Mesendoderm (in vitro differentiated cells): ENCODE data around the gene IRX4.

Experiments
- DNase-seq: peaks from one replicate; pipeline ENCODE4 v3.0.0; 2013
- H2AK5ac ChIP-seq: 2 replicates; pipeline ENCODE4 v1.6.1; 2013; ENCODE audit warnings: low read length, inconsistent platforms
- H2BK120ac ChIP-seq: 2 replicates; pipeline ENCODE4 v1.6.1; 2013; ENCODE audit warnings: low read depth, mild to moderate bottlenecking, low read length, moderate library complexity, mixed read lengths
- H2BK15ac ChIP-seq: replicated peaks from 2 replicates; pipeline ENCODE4 v1.6.1; 2013; ENCODE audit warnings: low read depth, mild to moderate bottlenecking, moderate library complexity
- H2BK5ac ChIP-seq: 2 replicates; pipeline ENCODE4 v1.6.1; 2013; ENCODE audit warnings: low read length, inconsistent platforms
- H3K18ac ChIP-seq: 2 replicates; pipeline ENCODE4 v1.6.1; 2013; ENCODE audit warnings: mild to moderate bottlenecking, low read length, mixed read lengths
- H3K23ac ChIP-seq: one replicate; pipeline ENCODE4 v1.6.1; 2013; ENCODE audit warnings: low read length
- H3K27ac ChIP-seq: 2 replicates; pipeline ENCODE4 v1.5.1; 2013; ENCODE audit warnings: low read depth, mild to moderate bottlenecking, inconsistent platforms, low read length, moderate library complexity
- H3K27me3 ChIP-seq: 2 replicates; pipeline ENCODE4 v1.6.1; 2013; ENCODE audit warnings: low read length, control low read depth, mild to moderate bottlenecking, inconsistent platforms; ENCODE audit not compliant: insufficient read depth, poor library complexity
- H3K36me3 ChIP-seq: 2 replicates; pipeline ENCODE4 v1.6.1; 2013; ENCODE audit warnings: low read length, inconsistent platforms; ENCODE audit not compliant: control insufficient read depth, insufficient read depth
- H3K4ac ChIP-seq: one replicate; pipeline ENCODE4 v1.6.1; 2013; ENCODE audit warnings: low read depth, mild to moderate bottlenecking, low read length, moderate library complexity
- H3K4me1 ChIP-seq: 2 replicates; pipeline ENCODE4 v1.6.1; 2013; ENCODE audit warnings: low read depth, low read length, inconsistent platforms; ENCODE audit not compliant: control insufficient read depth
- H3K4me2 ChIP-seq: 2 replicates; pipeline ENCODE4 v1.6.1; 2013; ENCODE audit warnings: low read length
- H3K4me3 ChIP-seq: 2 replicates; pipeline ENCODE4 v1.5.1; 2013; ENCODE audit warnings: mild to moderate bottlenecking, low read length
- H3K56ac ChIP-seq: one replicate; pipeline ENCODE4 v1.6.1; 2013; ENCODE audit warnings: low read length
- H3K79me1 ChIP-seq: 2 replicates; pipeline ENCODE4 v1.6.1; 2013; ENCODE audit warnings: low read length, inconsistent platforms
- H3K79me2 ChIP-seq: 2 replicates; pipeline ENCODE4 v1.6.1; 2013; ENCODE audit warnings: mild to moderate bottlenecking, low read length; ENCODE audit not compliant: control insufficient read depth, insufficient read depth
- H3K9ac ChIP-seq: 2 replicates; pipeline ENCODE4 v1.6.1; 2013; ENCODE audit warnings: low read length, inconsistent platforms
- H4K5ac ChIP-seq: one replicate; pipeline ENCODE4 v1.6.1; 2013; ENCODE audit warnings: low read length
- H4K8ac ChIP-seq: one replicate; pipeline ENCODE4 v1.6.1; 2013; ENCODE audit warnings: low read depth, mild to moderate bottlenecking, control low read depth, low read length, moderate library complexity
- WGBS: extraction: QIAGEN DNeasy Blood & Tissue Kit; methylation state at CpG from one replicate; pipeline ENCODE4 v1.1.7; 2013; ENCODE audit warnings: low lambda C conversion rate, missing lambda C conversion rate; ENCODE audit not compliant: insufficient coverage; ENCODE audit errors: extremely low coverage; 5-methylcytosine and 5-hydroxymethylcytosine counted together

Gene IRX4

DNA sequence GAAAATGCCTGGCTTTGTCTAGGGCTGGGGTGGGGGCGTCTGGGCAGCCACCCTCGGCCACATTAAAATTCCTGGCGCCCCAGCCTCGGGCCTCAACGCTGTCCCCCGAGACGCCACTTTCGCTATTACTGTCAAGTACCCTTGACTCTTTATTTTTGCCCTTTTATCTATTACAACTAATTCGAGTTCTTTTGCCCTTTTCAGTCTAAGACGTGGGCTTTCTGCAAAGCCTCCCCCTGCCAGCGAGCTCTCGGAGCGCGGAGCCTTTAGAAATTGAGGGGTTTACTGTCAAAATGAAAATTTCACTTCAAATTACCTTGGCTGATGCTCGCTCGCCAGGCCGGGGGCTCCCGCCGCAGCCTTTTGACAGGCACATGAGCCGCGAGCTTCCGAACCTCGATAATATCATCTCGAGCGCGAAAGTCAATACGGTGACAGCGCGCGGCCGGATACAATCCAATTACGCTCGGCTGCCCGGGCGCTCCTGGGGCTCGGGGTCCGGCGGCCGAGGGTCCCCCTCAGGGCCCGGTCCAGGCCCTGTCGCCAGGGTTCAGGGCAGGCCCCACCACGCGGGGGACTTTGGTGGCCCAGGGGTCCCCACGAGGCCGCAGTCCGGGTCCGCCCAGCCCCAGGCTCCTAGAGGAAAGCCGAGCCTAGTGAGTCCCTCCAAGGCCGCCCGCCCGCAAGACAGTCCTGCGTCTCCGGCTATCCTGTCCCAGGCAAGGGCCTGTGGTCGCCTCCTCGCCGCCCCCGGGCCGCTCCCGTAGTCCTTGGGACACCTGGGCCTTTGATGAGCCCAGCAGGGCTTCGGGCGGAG lies 6.7 kb downstream of the IRX4 start:
- Histone ChIP-seq H3K9ac (no peak overlapping the region), H2AK5ac (no peak overlapping the region), H3K36me3 (no peaks in the 10 kb centered on the region), H3K79me1 (no peaks in the 10 kb centered on the region), H2BK15ac (no peak overlapping the region), H3K23ac (no peak overlapping the region), H4K5ac (no peak overlapping the region), H3K79me2 (no peaks in the 10 kb centered on the region), H3K4me3 (no peak overlapping the region), H3K4me1 (no peaks in the 10 kb centered on the region), H3K56ac (no peak overlapping the region), H3K18ac (no peak overlapping the region), H4K8ac (no peak overlapping the region), H3K4ac (no peak overlapping the region), H2BK5ac (no peak overlapping the region), H3K27me3 (peaks cover 69% of the 10 kb centered on the region), H3K4me2 (no peak overlapping the region), H3K27ac (no peak overlapping the region), H2BK120ac (no peak overlapping the region)
- WGBS, result no CpG with 5 or more reads among the region's 61 CpGs
- peak; percentile 52 for DNase-seq

DNA sequence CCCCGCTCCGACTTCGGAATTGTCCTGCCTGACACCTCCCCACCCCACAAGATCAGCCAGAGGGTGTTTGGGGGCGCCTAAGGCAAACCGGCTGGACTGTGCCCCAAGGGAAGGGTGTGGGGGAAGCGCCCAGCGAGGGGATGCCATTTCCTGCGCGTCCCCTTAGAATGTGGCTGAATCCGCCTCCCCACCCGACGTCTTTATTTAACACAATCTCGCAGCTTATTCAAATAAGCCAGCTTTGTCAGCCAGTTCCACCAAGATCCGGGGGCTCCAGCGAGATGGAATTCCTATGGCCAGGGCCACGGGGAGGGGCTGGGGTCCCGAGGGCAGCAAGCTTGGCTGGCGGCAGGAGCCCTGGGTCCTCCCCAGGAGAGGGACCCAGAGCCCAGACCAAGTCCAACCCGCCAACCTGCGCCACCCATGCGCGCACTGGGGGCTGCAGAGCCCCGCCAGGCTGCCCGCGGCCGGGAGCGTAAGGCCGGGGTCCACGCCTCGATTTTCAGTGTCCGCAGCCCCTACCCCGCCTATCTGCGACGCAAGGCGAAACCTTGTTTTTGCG lies 7.4 kb downstream of the IRX4 start:
- H3K36me3 ChIP-seq, result no peaks in the 10 kb centered on the region
- H3K27ac ChIP-seq, result no peak overlapping the region
- no peaks in the 10 kb centered on the region for H3K79me1 ChIP-seq
- H2BK15ac ChIP-seq, result no peak overlapping the region
- H2BK120ac ChIP-seq, result no peak overlapping the region
- H3K23ac ChIP-seq, result no peak overlapping the region
- H3K4me3 ChIP-seq, result no peak overlapping the region
- no peaks in the 10 kb centered on the region for H3K79me2 ChIP-seq
- peaks cover 63% of the 10 kb centered on the region for H3K27me3 ChIP-seq
- H3K4ac ChIP-seq, result no peak overlapping the region
- H3K56ac ChIP-seq, result peak overlapping the region; percentile 42
- no peaks in the 10 kb centered on the region for H3K4me1 ChIP-seq
- no peak overlapping the region for H2BK5ac ChIP-seq
- no CpG with 5 or more reads among the region's 36 CpGs for WGBS
- H3K4me2 ChIP-seq, result peak overlapping the region; percentile 20
- H3K18ac ChIP-seq, result no peak overlapping the region
- H4K8ac ChIP-seq, result no peak overlapping the region
- H4K5ac ChIP-seq, result no peak overlapping the region
- DNase-seq, result peak; percentile 16
- no peak overlapping the region for H3K9ac ChIP-seq
- H2AK5ac ChIP-seq, result no peak overlapping the region

DNA sequence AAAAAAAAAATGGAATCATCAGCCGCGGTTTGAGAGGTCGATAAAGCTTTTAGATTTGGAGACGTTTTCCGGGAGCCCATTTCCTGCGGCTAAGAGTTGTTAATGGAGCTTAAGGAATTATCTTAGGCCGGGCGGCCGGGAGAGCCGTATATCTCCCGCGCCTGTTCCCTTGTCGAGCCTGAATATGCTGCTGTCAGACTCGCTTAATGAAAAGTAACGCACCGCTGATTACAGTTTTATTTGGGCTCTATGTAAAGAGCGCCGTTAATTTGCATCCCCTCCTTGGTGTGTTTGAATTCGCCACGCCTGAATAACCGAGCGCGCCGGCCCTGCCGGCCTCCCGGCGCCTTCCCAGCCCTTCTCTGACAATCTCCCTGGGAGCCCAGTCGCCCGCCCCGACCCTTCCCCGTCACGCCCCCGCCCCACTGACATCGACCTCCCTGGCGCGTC lies 7.9 kb downstream of the IRX4 start:
- no CpG with 5 or more reads among the region's 36 CpGs for WGBS
- H3K79me1 ChIP-seq, result no peaks in the 10 kb centered on the region
- no peak overlapping the region for H4K8ac ChIP-seq
- H3K23ac ChIP-seq, result no peak overlapping the region
- no peak overlapping the region for H2BK15ac ChIP-seq
- no peaks in the 10 kb centered on the region for H3K4me1 ChIP-seq
- no peak overlapping the region for H3K4me2 ChIP-seq
- no peak overlapping the region for H2AK5ac ChIP-seq
- H3K27me3 ChIP-seq, result peaks cover 57% of the 10 kb centered on the region
- no peak overlapping the region for H3K4me3 ChIP-seq
- no peaks in the 10 kb centered on the region for H3K79me2 ChIP-seq
- H3K36me3 ChIP-seq, result no peaks in the 10 kb centered on the region
- H3K4ac ChIP-seq, result no peak overlapping the region
- no peak overlapping the region for H2BK120ac ChIP-seq
- H2BK5ac ChIP-seq, result no peak overlapping the region
- H3K56ac ChIP-seq, result peak overlapping the region; percentile 42
- no peak overlapping the region for H3K18ac ChIP-seq
- H4K5ac ChIP-seq, result no peak overlapping the region
- no peak overlapping the region for H3K27ac ChIP-seq
- peak; percentile 37 for DNase-seq
- no peak overlapping the region for H3K9ac ChIP-seq

DNA sequence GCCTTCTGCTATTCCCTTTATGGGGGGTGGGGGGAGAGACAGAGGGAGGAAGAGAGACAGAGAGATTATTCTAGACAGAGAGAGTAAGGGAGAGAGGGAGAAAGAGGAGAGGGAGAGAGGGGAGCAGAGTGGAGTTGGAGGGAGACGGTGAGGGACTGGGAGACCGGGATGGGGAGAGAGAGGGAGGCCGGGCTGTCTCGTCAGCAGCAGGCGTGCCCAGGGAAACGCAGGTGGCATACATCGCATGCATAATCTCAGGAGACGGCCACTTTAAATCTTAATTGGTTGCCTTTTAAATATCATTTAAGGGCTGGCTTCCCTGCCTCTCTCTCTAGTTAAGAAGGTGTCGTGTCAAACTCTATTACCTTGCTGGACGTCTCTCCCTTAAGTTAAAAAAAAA lies 8.4 kb downstream of the IRX4 start:
- Histone ChIP-seq H2BK5ac (no peak overlapping the region), H2AK5ac (no peak overlapping the region), H4K5ac (no peak overlapping the region), H3K4me3 (no peak overlapping the region), H3K4me1 (no peaks in the 10 kb centered on the region), H3K9ac (no peak overlapping the region), H3K23ac (no peak overlapping the region), H3K56ac (no peak overlapping the region), H3K27ac (no peak overlapping the region), H3K36me3 (no peaks in the 10 kb centered on the region), H3K4ac (no peak overlapping the region), H3K4me2 (no peak overlapping the region), H3K18ac (no peak overlapping the region), H3K27me3 (peaks cover 53% of the 10 kb centered on the region), H2BK120ac (no peak overlapping the region), H2BK15ac (no peak overlapping the region), H3K79me1 (no peaks in the 10 kb centered on the region), H4K8ac (no peak overlapping the region), H3K79me2 (no peaks in the 10 kb centered on the region)
- DNase-seq, result no peak
- no CpG with 5 or more reads among the region's 10 CpGs for WGBS

DNA sequence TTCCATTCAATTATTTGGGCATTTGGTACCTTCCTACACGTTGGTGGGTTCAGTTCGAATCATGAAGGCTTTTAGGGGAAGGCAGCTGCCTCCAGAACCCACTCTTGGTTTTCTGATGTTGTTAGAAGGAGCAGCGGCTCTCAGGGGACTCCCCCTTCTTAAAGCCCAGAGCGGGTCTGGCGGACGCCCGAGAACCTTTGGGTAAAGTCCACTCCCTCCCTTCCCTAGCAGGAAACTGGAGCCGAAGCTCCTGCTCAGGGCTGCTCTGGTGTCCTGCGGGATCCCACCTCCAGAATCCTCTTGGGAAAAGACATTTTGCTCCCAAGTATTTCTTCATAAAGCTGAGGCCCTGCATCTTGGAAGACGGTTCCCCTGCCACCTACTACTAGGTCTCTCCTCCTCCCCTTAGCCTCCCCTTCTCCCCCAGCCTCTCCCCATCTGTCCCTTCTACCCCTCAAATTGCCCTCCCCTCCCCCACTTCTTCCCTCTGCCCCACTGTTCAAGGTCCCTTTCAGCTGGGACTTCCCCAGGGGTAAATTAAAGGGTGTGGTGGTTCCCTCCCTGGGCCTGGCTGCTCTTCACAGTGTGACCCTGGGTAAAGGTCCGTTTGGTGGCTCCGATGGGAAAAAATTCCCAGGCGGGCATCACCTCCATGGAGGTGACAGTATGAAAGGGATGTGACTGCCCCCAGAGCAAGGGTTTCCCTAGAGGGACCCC lies 9.3 kb downstream of the IRX4 start:
- Histone ChIP-seq H2BK5ac (no peak overlapping the region), H3K79me2 (no peaks in the 10 kb centered on the region), H3K18ac (no peak overlapping the region), H3K4ac (no peak overlapping the region), H4K5ac (no peak overlapping the region), H3K27me3 (peaks cover 45% of the 10 kb centered on the region), H2BK120ac (no peak overlapping the region), H3K79me1 (no peaks in the 10 kb centered on the region), H3K27ac (no peak overlapping the region), H4K8ac (no peak overlapping the region), H3K4me3 (no peak overlapping the region), H2AK5ac (no peak overlapping the region), H3K4me1 (no peaks in the 10 kb centered on the region), H3K23ac (no peak overlapping the region), H3K36me3 (no peaks in the 10 kb centered on the region), H3K4me2 (no peak overlapping the region), H3K56ac (no peak overlapping the region), H3K9ac (no peak overlapping the region), H2BK15ac (no peak overlapping the region)
- no peak for DNase-seq
- no CpG with 5 or more reads among the region's 13 CpGs for WGBS
